Measurements from ENCODE around the gene POMT2.

The POMT2 gene

GRCh38 chr14:77275041-77275580 lies 45.6 kb downstream of the POMT2 start:
- Histone ChIP-seq H3K4me3 (ENCODE audit: low read depth in 1 of 2, low read length in 2 of 2) (no peak overlapping the region), H3K9me3 (ENCODE audit: low read length) (no peaks in the 10 kb centered on the region), H3K36me3 (ENCODE audit: insufficient read depth, low read length) (peaks cover 20% of the 10 kb centered on the region)

DNA sequence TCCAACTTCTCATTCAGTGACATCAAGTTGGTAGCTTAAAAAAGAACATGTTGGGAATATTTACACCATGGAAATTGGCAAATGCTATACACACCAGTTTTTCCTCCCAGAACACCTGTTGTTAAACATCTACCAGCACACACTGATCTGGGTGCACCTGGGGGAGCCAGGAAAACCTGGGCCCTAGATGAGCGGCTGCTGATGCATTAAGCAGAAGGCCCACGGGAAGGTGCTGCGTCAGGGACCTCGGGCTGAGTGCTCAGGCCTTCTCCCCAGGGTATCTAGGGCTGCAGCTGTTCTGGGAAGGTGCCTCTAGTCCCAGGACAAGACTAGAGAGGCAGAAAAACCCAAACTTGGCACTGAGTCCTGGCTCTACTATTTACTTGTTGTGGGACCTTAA lies 46.9 kb downstream of the POMT2 start:
- Histone ChIP-seq H3K4me3 (ENCODE audit: low read depth in 1 of 2, low read length in 2 of 2) (no peak overlapping the region), H3K4me1 (ENCODE audit: insufficient read depth, low read length) (no peaks in the 10 kb centered on the region), H3K27me3 (ENCODE audit: control insufficient read depth in 1 of 2, insufficient read depth in 2 of 2, low read length in 2 of 2) (peaks cover 3 to 19% of the 10 kb centered on the region in 2 donors), H3K9ac (ENCODE audit: low read length) (no peak overlapping the region), H3K9me3 (ENCODE audit: low read length) (no peaks in the 10 kb centered on the region), H3K27ac (ENCODE audit: low read depth, low read length) (no peak overlapping the region), H3K36me3 (ENCODE audit: insufficient read depth, low read length) (peaks cover 9% of the 10 kb centered on the region)

More at GRCh38 chr14:77275041-77275580, 45.6 kb downstream of the POMT2 start:
- Histone ChIP-seq H3K9ac (ENCODE audit: low read length) (no peak overlapping the region), H3K4me1 (ENCODE audit: insufficient read depth, low read length) (no peaks in the 10 kb centered on the region), H3K27ac (ENCODE audit: low read depth, low read length) (no peak overlapping the region), H3K27me3 (ENCODE audit: control insufficient read depth in 1 of 2, insufficient read depth in 2 of 2, low read length in 2 of 2) (peaks cover 0 to 18% of the 10 kb centered on the region in 2 donors)

DNA sequence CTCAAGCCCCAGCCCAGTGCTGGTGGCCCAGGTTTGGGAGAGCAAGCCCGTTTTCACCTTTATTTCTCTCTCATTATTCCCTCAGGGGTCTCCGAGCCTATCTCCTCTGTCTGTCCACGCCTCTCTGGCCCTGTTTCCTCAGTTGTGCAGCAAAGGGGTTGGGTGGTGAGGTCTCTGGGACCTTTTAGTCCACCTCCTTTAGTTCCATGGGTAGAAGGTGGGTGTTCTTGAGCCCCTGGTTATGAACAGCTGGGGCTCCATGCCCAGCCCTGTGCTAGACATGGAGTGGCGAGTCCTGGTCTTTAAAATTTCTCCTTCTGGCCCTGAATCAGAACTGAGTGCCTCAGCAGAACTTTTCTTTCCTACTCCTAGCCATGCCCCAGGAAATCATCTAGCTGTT lies 48.4 kb downstream of the POMT2 start:
- Histone ChIP-seq H3K4me1 (ENCODE audit: insufficient read depth, low read length) (no peaks in the 10 kb centered on the region), H3K27me3 (ENCODE audit: control insufficient read depth in 1 of 2, insufficient read depth in 2 of 2, low read length in 2 of 2) (peaks cover 15 to 23% of the 10 kb centered on the region in 2 donors), H3K9me3 (ENCODE audit: low read length) (peaks cover 6% of the 10 kb centered on the region), H3K9ac (ENCODE audit: low read length) (no peak overlapping the region), H3K4me3 (ENCODE audit: low read depth in 1 of 2, low read length in 2 of 2) (no peak overlapping the region), H3K27ac (ENCODE audit: low read depth, low read length) (no peak overlapping the region), H3K36me3 (ENCODE audit: insufficient read depth, low read length) (no peaks in the 10 kb centered on the region)

GRCh38 chr14:77271113-77271710 lies 49.5 kb downstream of the POMT2 start, which contains the start of gene NGB:
TSS of gene NGB (minus strand) at chr14:77271206. CDS start at chr14:77270937, 269 bp downstream.
- H3K4me1 ChIP-seq (ENCODE audit: insufficient read depth, low read length), result no peaks in the 10 kb centered on the region
- peaks cover 15 to 23% of the 10 kb centered on the region in 2 donors for H3K27me3 ChIP-seq (ENCODE audit: control insufficient read depth in 1 of 2, insufficient read depth in 2 of 2, low read length in 2 of 2)
- peaks cover 6% of the 10 kb centered on the region for H3K9me3 ChIP-seq (ENCODE audit: low read length)
- H3K9ac ChIP-seq (ENCODE audit: low read length), result no peak within 1 kb of the TSS
- H3K27ac ChIP-seq (ENCODE audit: low read depth, low read length), result no peak within 1 kb of the TSS
- no peaks in the 10 kb centered on the region for H3K36me3 ChIP-seq (ENCODE audit: insufficient read depth, low read length)
- H3K4me3 ChIP-seq (ENCODE audit: low read depth in 1 of 2, low read length in 2 of 2), result no peak within 1 kb of the TSS

GRCh38 chr14:77270361-77271112 lies 50.1 kb downstream of the POMT2 start:
- Histone ChIP-seq H3K36me3 (ENCODE audit: insufficient read depth, low read length) (no peaks in the 10 kb centered on the region), H3K9ac (ENCODE audit: low read length) (no peak overlapping the region), H3K4me1 (ENCODE audit: insufficient read depth, low read length) (no peaks in the 10 kb centered on the region), H3K9me3 (ENCODE audit: low read length) (peaks cover 6% of the 10 kb centered on the region), H3K27me3 (ENCODE audit: control insufficient read depth in 1 of 2, insufficient read depth in 2 of 2, low read length in 2 of 2) (peaks cover 15 to 23% of the 10 kb centered on the region in 2 donors), H3K27ac (ENCODE audit: low read depth, low read length) (no peak overlapping the region), H3K4me3 (ENCODE audit: low read depth in 1 of 2, low read length in 2 of 2) (no peak overlapping the region)

- no peak overlapping the region for H3K4me3 ChIP-seq (ENCODE audit: low read depth in 1 of 2, low read length in 2 of 2)
- H3K27ac ChIP-seq (ENCODE audit: low read depth, low read length), result no peak overlapping the region
- peaks cover 6% of the 10 kb centered on the region for H3K9me3 ChIP-seq (ENCODE audit: low read length)
- no peak overlapping the region for H3K9ac ChIP-seq (ENCODE audit: low read length)
- no peaks in the 10 kb centered on the region for H3K36me3 ChIP-seq (ENCODE audit: insufficient read depth, low read length)
- no peaks in the 10 kb centered on the region for H3K4me1 ChIP-seq (ENCODE audit: insufficient read depth, low read length)
- H3K27me3 ChIP-seq (ENCODE audit: control insufficient read depth in 1 of 2, insufficient read depth in 2 of 2, low read length in 2 of 2), result peaks cover 15 to 23% of the 10 kb centered on the region in 2 donors
Observed at GRCh38 chr14:77268989-77269600, 51.6 kb downstream of the POMT2 start.

DNA sequence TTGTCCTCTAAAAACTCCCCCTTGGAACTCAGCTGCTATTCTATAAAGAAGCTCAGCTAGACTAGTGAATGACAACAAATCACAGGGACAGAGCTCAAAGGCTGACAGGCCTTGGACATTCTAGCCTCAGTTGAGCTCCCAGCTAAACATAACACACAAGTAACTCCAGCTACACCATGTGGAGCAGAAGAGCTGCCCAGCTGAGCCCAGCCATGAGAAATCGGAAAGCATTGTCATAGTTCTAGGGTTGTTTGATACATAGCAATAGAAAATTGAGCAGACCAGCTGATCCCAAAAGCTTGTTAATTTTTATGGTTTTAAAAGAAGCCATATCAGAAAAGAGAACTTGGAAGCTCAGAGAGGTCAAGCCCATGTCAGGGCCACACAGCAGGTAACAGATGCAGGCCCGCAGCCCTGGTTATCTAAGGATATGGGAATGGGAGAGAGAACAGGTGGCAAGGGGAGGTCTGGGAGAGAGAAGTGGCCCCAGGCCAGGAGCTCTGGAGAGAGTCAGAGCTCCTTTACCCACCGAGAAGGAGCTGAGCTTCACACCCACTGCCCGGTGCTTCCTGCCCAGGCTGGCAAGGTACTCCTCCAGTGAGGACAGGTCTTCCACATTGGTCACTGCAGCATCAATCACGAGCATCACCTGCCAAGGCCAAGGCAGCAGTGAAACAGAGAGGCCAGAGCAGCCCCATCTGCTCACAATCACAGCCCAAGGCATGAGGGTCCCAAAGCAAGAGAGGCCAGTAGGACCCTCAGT lies 52.6 kb downstream of the POMT2 start:
- no peaks in the 10 kb centered on the region for H3K4me1 ChIP-seq (ENCODE audit: insufficient read depth, low read length)
- H3K4me3 ChIP-seq (ENCODE audit: low read depth in 1 of 2, low read length in 2 of 2), result no peak overlapping the region
- H3K9me3 ChIP-seq (ENCODE audit: low read length), result peaks cover 6% of the 10 kb centered on the region
- H3K36me3 ChIP-seq (ENCODE audit: insufficient read depth, low read length), result no peaks in the 10 kb centered on the region
- H3K9ac ChIP-seq (ENCODE audit: low read length), result no peak overlapping the region
- H3K27ac ChIP-seq (ENCODE audit: low read depth, low read length), result no peak overlapping the region
- peaks cover 15 to 23% of the 10 kb centered on the region in 2 donors for H3K27me3 ChIP-seq (ENCODE audit: control insufficient read depth in 1 of 2, insufficient read depth in 2 of 2, low read length in 2 of 2)

- Histone ChIP-seq H3K36me3 (ENCODE audit: insufficient read depth, low read length) (no peaks in the 10 kb centered on the region), H3K4me1 (ENCODE audit: insufficient read depth, low read length) (no peaks in the 10 kb centered on the region), H3K9ac (ENCODE audit: low read length) (no peak overlapping the region), H3K27ac (ENCODE audit: low read depth, low read length) (no peak overlapping the region), H3K27me3 (ENCODE audit: control insufficient read depth in 1 of 2, insufficient read depth in 2 of 2, low read length in 2 of 2) (peaks cover 12 to 15% of the 10 kb centered on the region in 2 donors), H3K9me3 (ENCODE audit: low read length) (peaks cover 6% of the 10 kb centered on the region), H3K4me3 (ENCODE audit: low read depth in 1 of 2, low read length in 2 of 2) (no peak overlapping the region)
Observed at GRCh38 chr14:77266336-77266735, 54.3 kb downstream of the POMT2 start.

GRCh38 chr14:77265561-77266335 lies 54.9 kb downstream of the POMT2 start:
- Histone ChIP-seq H3K4me3 (ENCODE audit: low read depth in 1 of 2, low read length in 2 of 2) (no peak overlapping the region), H3K36me3 (ENCODE audit: insufficient read depth, low read length) (no peaks in the 10 kb centered on the region), H3K9me3 (ENCODE audit: low read length) (peaks cover 6% of the 10 kb centered on the region), H3K27me3 (ENCODE audit: control insufficient read depth in 1 of 2, insufficient read depth in 2 of 2, low read length in 2 of 2) (peaks cover 6 to 15% of the 10 kb centered on the region in 2 donors), H3K9ac (ENCODE audit: low read length) (no peak overlapping the region), H3K4me1 (ENCODE audit: insufficient read depth, low read length) (no peaks in the 10 kb centered on the region), H3K27ac (ENCODE audit: low read depth, low read length) (no peak overlapping the region)

DNA sequence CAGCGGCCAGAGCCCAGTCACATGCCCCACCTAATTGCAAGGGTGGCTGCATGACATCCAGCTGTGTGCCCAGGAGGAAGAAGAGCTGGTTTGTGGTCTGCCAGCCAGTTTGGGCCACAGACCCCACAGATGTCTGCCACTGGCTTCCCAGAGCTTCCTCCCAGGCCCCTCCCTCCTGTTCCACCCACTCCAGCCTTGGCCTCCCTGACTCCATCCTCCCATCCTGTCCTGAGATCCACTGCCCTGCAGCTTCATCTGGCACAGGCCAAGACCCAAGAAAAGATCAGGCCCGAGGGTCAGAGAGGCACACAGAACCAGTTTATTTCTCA lies 55.5 kb downstream of the POMT2 start:
- no peak overlapping the region for H3K27ac ChIP-seq (ENCODE audit: low read depth, low read length)
- no peak overlapping the region for H3K4me3 ChIP-seq (ENCODE audit: low read depth in 1 of 2, low read length in 2 of 2)
- no peaks in the 10 kb centered on the region for H3K4me1 ChIP-seq (ENCODE audit: insufficient read depth, low read length)
- no peaks in the 10 kb centered on the region for H3K36me3 ChIP-seq (ENCODE audit: insufficient read depth, low read length)
- peaks cover 4 to 15% of the 10 kb centered on the region in 2 donors for H3K27me3 ChIP-seq (ENCODE audit: control insufficient read depth in 1 of 2, insufficient read depth in 2 of 2, low read length in 2 of 2)
- H3K9me3 ChIP-seq (ENCODE audit: low read length), result peaks cover 6% of the 10 kb centered on the region
- no peak overlapping the region for H3K9ac ChIP-seq (ENCODE audit: low read length)

All from muscle layer of colon (tissue), 2 donors.